Neural progenitor cell (in vitro differentiated cells): ENCODE measurements around the gene PAXX. TPM values are rescaled to one million over a fixed set of nuclear protein-coding genes. Genes with fewer than 3 reads are reported as not detected.

Experiments used
- DNase-seq: peaks from one replicate; pipeline ENCODE4 v3.0.0-alpha.2; 2016; ENCODE audit warnings: low spot score
- H2AFZ ChIP-seq: fragments of 200-600 bp; sonication (generic); replicated peaks from 2 replicates; pipeline ENCODE4 v1.6.1; 2016; ENCODE audit warnings: antibody characterized with exemption
- H3F3A ChIP-seq: fragments of 200-600 bp; sonication (generic); 2 replicates; pipeline ENCODE4 v1.6.1; 2016; ENCODE audit warnings: antibody characterized with exemption, low read depth
- H3K27ac ChIP-seq: fragments of 200-600 bp; sonication (generic); 2 replicates; pipeline ENCODE4 v1.5.1; 2016; ENCODE audit warnings: mild to moderate bottlenecking
- H3K27me3 ChIP-seq: fragments of 200-600 bp; sonication (generic); 2 replicates; pipeline ENCODE4 v1.6.1; 2016; ENCODE audit warnings: mild to moderate bottlenecking, moderate library complexity
- H3K36me3 ChIP-seq: fragments of 200-600 bp; sonication (generic); 2 replicates; pipeline ENCODE4 v1.5.1; 2016
- H3K4me1 ChIP-seq: fragments of 200-600 bp; sonication (generic); 2 replicates; pipeline ENCODE4 v1.6.1; 2016; ENCODE audit warnings: mixed run types
- H3K4me2 ChIP-seq: fragments of 200-600 bp; sonication (generic); 2 replicates; pipeline ENCODE4 v1.6.1; 2016
- H3K4me3 ChIP-seq: fragments of 200-600 bp; sonication (generic); 2 replicates; pipeline ENCODE4 v1.5.1; 2016
- H3K79me2 ChIP-seq: fragments of 200-600 bp; sonication (generic); 2 replicates; pipeline ENCODE4 v1.6.1; 2016; ENCODE audit warnings: low read depth
- H3K9ac ChIP-seq: fragments of 200-600 bp; sonication (generic); 2 replicates; pipeline ENCODE4 v1.6.1; 2016
- H3K9me3 ChIP-seq: fragments of 200-600 bp; sonication (generic); 2 replicates; pipeline ENCODE4 v1.5.1; 2016; ENCODE audit warnings: low read depth
- H4K20me1 ChIP-seq: fragments of 200-600 bp; sonication (generic); 2 replicates; pipeline ENCODE4 v1.6.1; 2016; ENCODE audit warnings: low read depth
- H3K27ac Mint-ChIP-seq: 3 replicates; pipeline ENCODE4 v1.8.0; 2021; ENCODE audit warnings: mixed read lengths
- H3K27me3 Mint-ChIP-seq: 2 replicates; pipeline ENCODE4 v1.8.0; 2022; ENCODE audit warnings: low read depth, mild to moderate bottlenecking, inconsistent platforms, moderate library complexity, mixed read lengths; ENCODE audit not compliant: insufficient read depth
- H3K36me3 Mint-ChIP-seq: 3 replicates; pipeline ENCODE4 v1.8.0; 2021; ENCODE audit warnings: mixed read lengths
- H3K4me1 Mint-ChIP-seq: 3 replicates; pipeline ENCODE4 v1.8.0; 2021; ENCODE audit warnings: mixed read lengths
- H3K4me3 Mint-ChIP-seq: 3 replicates; pipeline ENCODE4 v1.8.0; 2021; ENCODE audit warnings: mild to moderate bottlenecking, moderate library complexity, mixed read lengths
- H3K9me3 Mint-ChIP-seq: 3 replicates; pipeline ENCODE4 v1.8.0; 2020; ENCODE audit warnings: mixed read lengths
- EZH2 ChIP-seq: fragments of 200-600 bp; sonication (generic); IDR thresholded peaks from 2 replicates; pipeline ENCODE4 v1.6.1; 2017; ENCODE audit warnings: antibody characterized with exemption, mild to moderate bottlenecking, moderate library complexity
- EZH2phosphoT487 ChIP-seq: fragments of 200-600 bp; sonication (generic); IDR thresholded peaks from 2 replicates; pipeline ENCODE4 v1.6.1; 2017; ENCODE audit warnings: antibody characterized with exemption
- total RNA-seq: library from RNA; depleted of rRNA; stranded (reverse); fragments of >200 nt; gene quantifications from 2 replicates; pipeline ENCODE4 v1.2.3, GENCODE V29; 2015; ENCODE audit warnings: low replicate concordance
- TF ChIP-seq, protein P1 (sequence below): fragments of 200-600 bp; sonication (generic); IDR thresholded peaks from 2 replicates; pipeline ENCODE4 v1.5.1; 2017; ENCODE audit warnings: antibody characterized with exemption, mild to moderate bottlenecking

Gene PAXX
- total RNA-seq, 1 donor from 2014 or later, result 31.5 TPM

DNA sequence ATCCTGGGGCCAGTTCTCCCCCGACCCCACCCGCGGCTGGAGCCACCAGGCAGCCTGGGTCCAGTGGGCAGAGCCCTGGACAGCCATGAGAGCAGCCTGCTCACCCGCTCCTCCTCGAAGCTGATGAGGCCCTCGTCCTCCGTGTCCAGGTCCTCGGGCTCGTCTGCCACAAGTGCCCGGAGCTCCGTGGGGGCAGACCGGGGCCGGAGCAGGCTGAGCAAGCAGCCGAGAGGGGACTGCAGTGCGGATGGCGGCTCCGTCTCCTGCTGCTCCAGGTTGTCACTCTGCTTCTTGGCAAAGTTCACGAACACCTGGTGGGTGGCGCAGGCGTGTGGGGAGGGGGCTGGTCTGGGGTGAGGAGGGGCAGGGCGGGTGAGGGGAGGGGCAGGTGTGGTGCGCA is 16.1 kb downstream of the PAXX start:
- H3K4me1 Mint-ChIP-seq, result no peaks in the 10 kb centered on the region
- H3F3A ChIP-seq, result no peaks in the 10 kb centered on the region
- no peaks in the 10 kb centered on the region for H3K4me1 ChIP-seq
- no peak overlapping the region for H2AFZ ChIP-seq
- TF ChIP-seq EZH2 (no peak), EZH2phosphoT487 (no peak)
- TF ChIP-seq, protein P1, sequence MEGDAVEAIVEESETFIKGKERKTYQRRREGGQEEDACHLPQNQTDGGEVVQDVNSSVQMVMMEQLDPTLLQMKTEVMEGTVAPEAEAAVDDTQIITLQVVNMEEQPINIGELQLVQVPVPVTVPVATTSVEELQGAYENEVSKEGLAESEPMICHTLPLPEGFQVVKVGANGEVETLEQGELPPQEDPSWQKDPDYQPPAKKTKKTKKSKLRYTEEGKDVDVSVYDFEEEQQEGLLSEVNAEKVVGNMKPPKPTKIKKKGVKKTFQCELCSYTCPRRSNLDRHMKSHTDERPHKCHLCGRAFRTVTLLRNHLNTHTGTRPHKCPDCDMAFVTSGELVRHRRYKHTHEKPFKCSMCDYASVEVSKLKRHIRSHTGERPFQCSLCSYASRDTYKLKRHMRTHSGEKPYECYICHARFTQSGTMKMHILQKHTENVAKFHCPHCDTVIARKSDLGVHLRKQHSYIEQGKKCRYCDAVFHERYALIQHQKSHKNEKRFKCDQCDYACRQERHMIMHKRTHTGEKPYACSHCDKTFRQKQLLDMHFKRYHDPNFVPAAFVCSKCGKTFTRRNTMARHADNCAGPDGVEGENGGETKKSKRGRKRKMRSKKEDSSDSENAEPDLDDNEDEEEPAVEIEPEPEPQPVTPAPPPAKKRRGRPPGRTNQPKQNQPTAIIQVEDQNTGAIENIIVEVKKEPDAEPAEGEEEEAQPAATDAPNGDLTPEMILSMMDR, result no peak
- no peak overlapping the region for H3K4me3 ChIP-seq
- H3K9me3 ChIP-seq, result no peaks in the 10 kb centered on the region
- no peak for DNase-seq
- H3K36me3 ChIP-seq, result no peaks in the 10 kb centered on the region
- no peaks in the 10 kb centered on the region for H3K27me3 ChIP-seq
- H3K79me2 ChIP-seq, result no peaks in the 10 kb centered on the region
- H3K9me3 Mint-ChIP-seq, result peaks cover 7% of the 10 kb centered on the region
- peaks cover 12% of the 10 kb centered on the region for H3K27me3 Mint-ChIP-seq
- no peak overlapping the region for H3K27ac ChIP-seq
- no peaks in the 10 kb centered on the region for H4K20me1 ChIP-seq
- H3K9ac ChIP-seq, result no peak overlapping the region
- H3K4me3 Mint-ChIP-seq, result no peak overlapping the region
- H3K36me3 Mint-ChIP-seq, result peaks cover 1% of the 10 kb centered on the region
- no peak overlapping the region for H3K4me2 ChIP-seq
- H3K27ac Mint-ChIP-seq, result no peak overlapping the region

DNA sequence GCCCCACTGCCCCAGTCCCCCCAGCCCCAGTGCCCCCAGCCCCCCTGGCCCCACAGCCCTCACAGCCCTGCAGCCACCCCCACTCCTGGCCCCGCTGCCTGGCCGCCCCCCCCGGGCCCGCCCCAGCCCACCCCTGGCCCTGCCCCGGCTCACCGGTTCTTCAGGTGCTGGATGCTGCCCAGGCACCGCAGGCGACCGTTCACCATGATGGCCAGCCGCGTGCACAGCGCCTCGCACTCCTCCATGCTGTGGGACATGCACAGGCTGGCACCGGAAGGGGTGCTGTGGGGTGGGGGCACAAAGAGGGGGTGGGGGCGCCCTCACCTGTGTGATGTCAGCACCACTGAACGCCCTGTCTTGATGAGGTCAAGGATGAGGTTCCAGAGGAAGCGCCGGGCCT is 17.0 kb downstream of the PAXX start:
- no peak overlapping the region for H3K4me2 ChIP-seq
- H4K20me1 ChIP-seq, result no peaks in the 10 kb centered on the region
- H3K27ac Mint-ChIP-seq, result no peak overlapping the region
- H3K4me1 Mint-ChIP-seq, result no peaks in the 10 kb centered on the region
- H3K27ac ChIP-seq, result no peak overlapping the region
- H3K9me3 ChIP-seq, result no peaks in the 10 kb centered on the region
- no peaks in the 10 kb centered on the region for H3K36me3 ChIP-seq
- H3F3A ChIP-seq, result no peaks in the 10 kb centered on the region
- peaks cover 9% of the 10 kb centered on the region for H3K27me3 Mint-ChIP-seq
- H3K36me3 Mint-ChIP-seq, result peaks cover 1% of the 10 kb centered on the region
- no peak overlapping the region for H3K4me3 Mint-ChIP-seq
- no peak overlapping the region for H2AFZ ChIP-seq
- no peak for DNase-seq
- no peaks in the 10 kb centered on the region for H3K27me3 ChIP-seq
- H3K79me2 ChIP-seq, result no peaks in the 10 kb centered on the region
- H3K9me3 Mint-ChIP-seq, result peaks cover 7% of the 10 kb centered on the region
- TF ChIP-seq EZH2, result no peak
- no peak for TF ChIP-seq EZH2phosphoT487
- TF ChIP-seq, protein P1, result no peak
- H3K9ac ChIP-seq, result no peak overlapping the region
- no peaks in the 10 kb centered on the region for H3K4me1 ChIP-seq
- no peak overlapping the region for H3K4me3 ChIP-seq

DNA sequence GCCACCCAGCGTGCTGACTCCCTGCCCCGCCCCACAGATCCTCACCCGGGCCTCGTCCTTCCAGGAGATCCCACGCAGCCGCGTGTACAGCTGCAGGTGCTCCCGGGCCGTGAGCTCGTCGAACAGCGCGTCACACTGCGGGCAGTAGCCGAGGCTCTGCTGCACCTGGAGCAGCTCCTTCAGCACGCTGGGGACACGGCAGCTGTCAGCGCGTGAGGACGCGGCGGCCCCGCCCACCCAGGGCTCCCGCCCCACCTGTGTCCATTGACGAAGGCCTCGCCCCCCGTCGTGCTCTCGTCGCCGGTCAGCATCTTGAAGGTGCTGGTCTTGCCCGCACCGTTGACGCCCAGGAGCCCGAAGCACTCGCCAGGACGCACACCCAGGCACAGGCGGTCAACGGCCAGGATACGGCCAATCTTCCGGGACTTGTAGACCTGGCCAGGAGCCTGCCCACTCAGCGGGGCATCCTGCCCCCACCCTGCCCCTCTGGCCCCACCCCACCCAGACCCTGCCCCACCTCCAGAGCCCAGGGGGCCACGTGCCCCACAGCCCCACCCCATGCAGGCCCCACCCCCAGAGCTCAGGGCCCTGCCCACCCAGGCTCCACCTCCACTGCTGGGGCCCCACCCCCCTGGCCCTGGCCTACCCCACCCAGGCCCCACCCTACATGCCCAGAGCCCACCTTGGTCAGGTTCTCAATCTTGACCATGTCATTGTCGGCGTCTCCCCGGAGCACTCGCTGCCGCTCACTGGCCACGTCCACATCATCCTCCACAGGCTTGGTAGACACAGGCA is 17.9 kb downstream of the PAXX start:
- Histone ChIP-seq H3K79me2 (no peaks in the 10 kb centered on the region), H3K4me3 (no peak overlapping the region), H4K20me1 (no peaks in the 10 kb centered on the region), H3K9me3 (no peaks in the 10 kb centered on the region), H3K4me1 (no peaks in the 10 kb centered on the region), H3K4me2 (no peak overlapping the region), H3K27me3 (no peaks in the 10 kb centered on the region), H3F3A (no peaks in the 10 kb centered on the region), H3K36me3 (no peaks in the 10 kb centered on the region), H3K27ac (no peak overlapping the region), H2AFZ (no peak overlapping the region), H3K9ac (no peak overlapping the region)
- Mint-ChIP-seq H3K27me3 (peaks cover 4% of the 10 kb centered on the region), H3K4me1 (no peaks in the 10 kb centered on the region), H3K4me3 (no peak overlapping the region), H3K27ac (no peak overlapping the region), H3K9me3 (peaks cover 1% of the 10 kb centered on the region), H3K36me3 (peaks cover 1% of the 10 kb centered on the region)
- TF ChIP-seq, protein P1, result no peak
- TF ChIP-seq EZH2, result no peak
- TF ChIP-seq EZH2phosphoT487, result no peak
- no peak for DNase-seq
